GM12801 (cell line): ENCODE results near the gene PRKCB.

Source experiments
- TF ChIP-seq, protein P1 (sequence below): IDR thresholded peaks from one replicate; pipeline ENCODE4 v1.5.1; 2011; ENCODE audit warnings: control low read depth; ENCODE audit not compliant: insufficient read length; ENCODE audit errors: extremely low read depth

PRKCB gene

DNA sequence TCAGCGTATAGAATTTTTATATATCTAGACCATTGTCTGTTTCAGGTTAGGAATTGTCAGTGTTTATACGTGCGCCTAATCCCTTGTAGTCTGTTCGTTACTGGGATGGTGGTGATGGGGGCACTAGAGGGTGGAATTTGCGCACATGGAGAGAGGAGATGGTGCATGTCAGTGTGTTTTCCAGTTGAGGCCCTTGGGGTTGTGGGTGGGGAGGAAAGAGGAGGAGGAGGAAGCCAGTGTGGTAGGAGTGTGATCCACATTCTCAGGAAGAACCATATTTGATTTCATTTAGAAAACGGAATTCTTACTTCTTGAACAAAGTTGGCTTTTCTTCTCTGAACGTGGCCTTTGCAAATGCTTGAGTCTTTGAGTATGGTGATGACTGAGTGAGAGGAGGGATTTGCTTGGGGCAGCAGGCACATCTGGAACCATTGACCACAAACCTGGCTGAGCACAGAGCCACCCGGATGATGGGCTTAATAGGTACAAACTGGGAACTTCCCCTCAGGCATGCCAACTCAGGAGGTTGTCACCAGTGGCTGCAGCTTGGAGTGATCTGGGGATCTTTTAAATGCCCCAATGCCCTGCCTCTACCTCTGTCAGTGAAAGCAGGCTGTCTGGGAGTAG is 98.9 kb downstream of the PRKCB start:
- TF ChIP-seq, protein P1, sequence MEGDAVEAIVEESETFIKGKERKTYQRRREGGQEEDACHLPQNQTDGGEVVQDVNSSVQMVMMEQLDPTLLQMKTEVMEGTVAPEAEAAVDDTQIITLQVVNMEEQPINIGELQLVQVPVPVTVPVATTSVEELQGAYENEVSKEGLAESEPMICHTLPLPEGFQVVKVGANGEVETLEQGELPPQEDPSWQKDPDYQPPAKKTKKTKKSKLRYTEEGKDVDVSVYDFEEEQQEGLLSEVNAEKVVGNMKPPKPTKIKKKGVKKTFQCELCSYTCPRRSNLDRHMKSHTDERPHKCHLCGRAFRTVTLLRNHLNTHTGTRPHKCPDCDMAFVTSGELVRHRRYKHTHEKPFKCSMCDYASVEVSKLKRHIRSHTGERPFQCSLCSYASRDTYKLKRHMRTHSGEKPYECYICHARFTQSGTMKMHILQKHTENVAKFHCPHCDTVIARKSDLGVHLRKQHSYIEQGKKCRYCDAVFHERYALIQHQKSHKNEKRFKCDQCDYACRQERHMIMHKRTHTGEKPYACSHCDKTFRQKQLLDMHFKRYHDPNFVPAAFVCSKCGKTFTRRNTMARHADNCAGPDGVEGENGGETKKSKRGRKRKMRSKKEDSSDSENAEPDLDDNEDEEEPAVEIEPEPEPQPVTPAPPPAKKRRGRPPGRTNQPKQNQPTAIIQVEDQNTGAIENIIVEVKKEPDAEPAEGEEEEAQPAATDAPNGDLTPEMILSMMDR, result no peak

DNA sequence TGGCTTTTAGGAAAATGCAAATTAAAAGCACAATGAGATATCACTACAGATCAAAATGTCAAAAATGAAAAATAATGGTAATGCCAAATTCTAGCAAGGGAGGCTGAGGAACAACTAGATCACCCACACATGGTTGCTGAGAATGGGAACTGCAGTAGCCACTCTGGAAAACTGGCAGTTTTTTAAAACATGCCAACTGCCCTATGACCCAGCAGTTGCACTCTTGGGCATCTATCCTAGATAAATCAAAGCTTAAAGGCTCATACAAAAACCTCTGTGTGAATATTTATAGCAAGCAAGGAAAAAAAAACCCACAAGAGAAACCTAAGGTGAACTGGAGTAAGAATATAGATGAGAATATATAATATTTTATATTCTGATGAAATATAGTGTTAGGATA is 104.3 kb downstream of the PRKCB start:
- TF ChIP-seq, protein P1, result no peak

DNA sequence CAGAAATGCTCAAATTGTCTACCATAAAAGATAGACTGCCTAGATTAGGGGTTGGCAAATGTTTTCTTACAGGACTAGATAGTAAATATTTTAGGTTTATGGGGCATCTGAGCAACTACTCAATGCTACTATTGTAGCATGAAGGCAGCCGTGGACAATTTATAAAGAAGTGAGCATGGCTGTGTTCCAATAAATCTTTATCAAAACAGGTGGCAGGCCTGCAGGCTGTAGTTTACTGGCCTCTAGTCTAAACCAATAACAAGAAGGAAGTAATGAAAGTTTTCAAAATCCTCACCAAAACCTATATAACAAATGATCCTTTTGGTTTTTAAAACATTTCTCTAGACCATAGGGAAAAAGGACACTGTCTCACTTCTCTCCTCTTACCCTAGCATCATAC is 105.2 kb downstream of the PRKCB start:
- TF ChIP-seq, protein P1, result no peak

DNA sequence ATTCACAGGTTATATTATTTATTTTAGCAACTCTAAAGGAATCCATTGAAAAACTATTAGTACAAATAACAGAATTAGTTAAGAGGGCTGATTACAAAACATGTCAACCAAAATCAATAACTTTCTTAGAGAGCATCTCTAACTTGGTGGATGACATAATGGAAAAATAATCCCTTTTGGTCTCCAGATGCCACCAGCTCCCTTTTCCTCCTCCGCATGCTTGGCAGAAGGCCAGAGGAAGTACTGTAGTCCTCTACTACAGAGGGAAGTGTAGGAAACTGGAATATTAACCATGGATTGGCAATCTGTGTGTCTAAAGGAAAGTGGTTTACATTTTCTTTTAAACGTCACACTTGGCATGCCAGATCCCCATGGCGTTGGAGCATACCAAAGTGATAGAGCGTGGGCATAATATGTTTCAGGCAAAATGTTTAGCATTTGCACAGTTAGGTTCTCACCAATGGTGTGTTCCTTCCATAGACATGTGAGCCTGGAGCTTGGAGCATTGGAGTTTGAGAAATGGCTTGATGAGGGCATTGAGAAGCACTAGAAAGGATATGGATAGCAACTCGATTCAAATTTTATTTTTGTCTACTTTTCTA is 106.3 kb downstream of the PRKCB start:
- TF ChIP-seq, protein P1, result no peak

DNA sequence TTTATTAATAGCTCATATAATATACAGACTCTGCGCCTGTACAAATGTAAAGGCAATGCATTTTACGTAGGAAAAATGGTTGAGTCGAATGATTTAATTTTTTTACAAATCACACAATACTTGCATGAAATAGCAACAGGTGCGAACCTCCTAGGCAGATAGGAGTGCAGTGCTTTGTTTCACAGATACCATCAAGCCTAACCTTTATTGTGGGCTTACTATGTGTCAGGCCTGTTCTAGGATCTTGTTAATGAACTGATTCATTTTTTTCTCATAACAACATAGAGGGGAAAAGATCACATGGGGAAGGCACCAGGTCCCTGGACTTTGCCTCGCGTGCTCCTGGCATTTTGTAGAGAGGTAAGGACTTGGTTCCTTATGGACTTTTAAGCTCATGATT is 107.8 kb downstream of the PRKCB start:
- TF ChIP-seq, protein P1, result no peak

DNA sequence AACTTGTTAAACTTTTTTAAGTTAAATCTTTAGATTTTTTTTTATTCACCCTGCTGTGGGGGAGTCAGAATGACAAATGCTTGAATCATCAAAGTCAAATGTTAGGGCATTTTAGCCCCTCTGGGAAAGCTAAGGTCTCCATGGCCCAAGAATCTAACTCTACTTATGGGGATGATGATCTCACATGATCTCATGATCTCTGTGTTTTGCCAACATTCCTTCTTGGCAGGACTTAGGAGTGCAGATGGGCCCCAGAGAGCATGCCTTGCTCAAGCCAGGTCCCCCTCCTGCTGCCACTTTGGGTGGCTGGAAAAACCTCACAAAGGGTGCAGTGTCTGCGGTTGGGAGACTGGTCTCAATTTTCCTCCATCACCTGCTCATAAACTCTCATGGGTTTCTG is 108.6 kb downstream of the PRKCB start:
- TF ChIP-seq, protein P1, result no peak

DNA sequence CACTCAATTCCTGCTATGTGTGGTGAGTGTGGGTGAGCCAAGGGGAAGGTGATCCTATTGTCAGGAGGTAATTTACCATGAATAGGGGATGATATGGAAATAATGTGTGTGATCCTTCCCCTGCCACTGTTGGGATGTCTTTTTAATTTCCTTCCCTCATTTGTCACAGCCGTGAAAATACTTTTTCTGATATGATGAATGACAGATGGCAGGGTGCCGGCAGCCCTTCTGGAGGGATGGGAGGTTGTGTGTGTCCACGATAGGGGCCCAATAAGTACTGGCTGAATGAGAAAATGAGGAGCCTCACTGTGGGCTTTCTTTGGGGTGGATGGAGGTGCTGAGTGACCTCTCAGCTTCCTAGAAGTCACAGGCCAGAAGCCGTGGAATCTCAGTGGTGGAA is 109.5 kb downstream of the PRKCB start:
- TF ChIP-seq, protein P1, result no peak
